ENCODE results near the gene SOX6.

SOX6 gene

DNA sequence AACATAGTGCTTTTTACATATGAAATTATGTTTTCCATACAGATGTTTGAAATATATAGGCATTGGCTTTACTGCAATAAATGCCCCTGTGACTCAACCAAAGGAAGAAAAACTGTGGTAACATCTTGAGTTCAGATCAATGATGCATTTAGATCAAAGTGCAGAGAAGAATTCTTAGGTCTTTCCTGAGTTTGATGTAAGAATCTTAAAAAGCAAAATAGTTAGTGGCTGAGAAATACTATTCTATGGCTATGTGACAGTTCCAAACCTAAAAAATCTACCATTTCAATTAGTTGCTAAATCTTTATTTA, 93.7 kb downstream of the SOX6 start:
- no peak overlapping the region for H3K4me3 ChIP-seq (ENCODE audit: low read length)
- no peak for DNase-seq (ENCODE audit: low read depth)
- TF ChIP-seq, protein P1, sequence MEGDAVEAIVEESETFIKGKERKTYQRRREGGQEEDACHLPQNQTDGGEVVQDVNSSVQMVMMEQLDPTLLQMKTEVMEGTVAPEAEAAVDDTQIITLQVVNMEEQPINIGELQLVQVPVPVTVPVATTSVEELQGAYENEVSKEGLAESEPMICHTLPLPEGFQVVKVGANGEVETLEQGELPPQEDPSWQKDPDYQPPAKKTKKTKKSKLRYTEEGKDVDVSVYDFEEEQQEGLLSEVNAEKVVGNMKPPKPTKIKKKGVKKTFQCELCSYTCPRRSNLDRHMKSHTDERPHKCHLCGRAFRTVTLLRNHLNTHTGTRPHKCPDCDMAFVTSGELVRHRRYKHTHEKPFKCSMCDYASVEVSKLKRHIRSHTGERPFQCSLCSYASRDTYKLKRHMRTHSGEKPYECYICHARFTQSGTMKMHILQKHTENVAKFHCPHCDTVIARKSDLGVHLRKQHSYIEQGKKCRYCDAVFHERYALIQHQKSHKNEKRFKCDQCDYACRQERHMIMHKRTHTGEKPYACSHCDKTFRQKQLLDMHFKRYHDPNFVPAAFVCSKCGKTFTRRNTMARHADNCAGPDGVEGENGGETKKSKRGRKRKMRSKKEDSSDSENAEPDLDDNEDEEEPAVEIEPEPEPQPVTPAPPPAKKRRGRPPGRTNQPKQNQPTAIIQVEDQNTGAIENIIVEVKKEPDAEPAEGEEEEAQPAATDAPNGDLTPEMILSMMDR (conservative IDR thresholded peaks at IDR 0.05; ENCODE audit: low read depth, low read length): no peak

DNA sequence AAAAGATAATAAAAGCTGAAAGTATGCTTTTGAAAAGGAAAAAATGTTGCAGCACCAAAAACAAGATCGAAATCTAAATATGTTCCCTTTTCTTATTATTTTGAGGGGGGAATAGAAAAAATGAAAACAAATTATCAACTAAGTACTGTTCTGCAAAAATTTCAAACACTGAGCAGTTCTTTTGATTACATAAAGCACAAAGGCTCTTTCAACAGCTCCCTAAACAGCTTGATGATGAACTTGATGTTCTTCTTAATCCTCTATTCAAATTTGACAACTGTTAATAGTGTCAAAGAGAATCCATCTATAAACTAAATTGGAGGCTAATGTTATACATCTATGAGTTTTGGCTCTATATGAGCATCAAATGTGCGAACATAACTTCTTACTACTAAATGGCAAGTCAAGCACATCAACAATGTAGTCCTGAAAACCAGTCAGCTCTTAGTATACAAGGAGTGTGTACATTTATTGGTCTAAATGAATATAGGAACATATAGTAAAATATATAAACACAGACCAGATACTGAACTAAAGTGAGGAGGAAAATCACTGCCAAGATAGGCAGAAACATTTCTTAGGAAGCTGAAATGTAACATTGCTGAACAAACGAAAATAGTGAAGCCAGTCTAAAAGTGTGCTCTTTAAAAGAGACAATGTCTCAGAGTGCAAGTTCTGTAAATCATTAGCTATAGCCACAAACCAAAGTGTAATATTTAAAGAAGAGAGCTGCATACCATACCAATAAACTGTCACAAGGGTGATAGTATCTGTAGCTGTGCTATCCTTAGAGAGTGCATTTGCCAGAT, 94.3 kb downstream of the SOX6 start:
- TF ChIP-seq, protein P1 (conservative IDR thresholded peaks at IDR 0.05; ENCODE audit: low read depth, low read length): no peak
- DNase-seq (ENCODE audit: low read depth): no peak
- no peak overlapping the region for H3K4me3 ChIP-seq (ENCODE audit: low read length)

DNA sequence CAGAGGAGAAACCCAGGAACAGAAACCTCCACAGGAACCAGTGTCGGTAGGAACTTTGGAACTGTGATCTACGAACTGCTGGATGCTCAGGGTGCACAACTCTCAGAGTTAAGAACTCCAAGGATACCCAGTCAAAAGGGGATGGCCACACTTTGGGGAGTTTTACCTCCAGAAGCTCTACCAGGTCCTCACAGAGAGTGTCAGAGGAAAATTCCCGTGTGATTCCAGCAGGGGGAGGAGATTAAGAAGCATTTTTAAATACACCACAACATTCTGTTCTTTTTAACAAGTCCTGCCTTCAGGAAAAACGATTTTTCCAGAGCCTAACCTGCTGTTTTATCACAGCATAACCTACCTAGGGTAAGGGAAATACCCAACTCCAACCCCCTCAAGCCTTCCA, 104.0 kb downstream of the SOX6 start:
- no peak overlapping the region for H3K4me3 ChIP-seq (ENCODE audit: low read length)
- TF ChIP-seq, protein P1 (conservative IDR thresholded peaks at IDR 0.05; ENCODE audit: low read depth, low read length): peak; percentile 54
- no peak for DNase-seq (ENCODE audit: low read depth)

- H3K4me3 ChIP-seq (ENCODE audit: low read length): no peak overlapping the region
- DNase-seq (ENCODE audit: low read depth): no peak
- TF ChIP-seq, protein P1 (conservative IDR thresholded peaks at IDR 0.05; ENCODE audit: low read depth, low read length): no peak
These were observed 108.1 kb downstream of the SOX6 start for GRCh38 chr11:16248248-16248647.

DNA sequence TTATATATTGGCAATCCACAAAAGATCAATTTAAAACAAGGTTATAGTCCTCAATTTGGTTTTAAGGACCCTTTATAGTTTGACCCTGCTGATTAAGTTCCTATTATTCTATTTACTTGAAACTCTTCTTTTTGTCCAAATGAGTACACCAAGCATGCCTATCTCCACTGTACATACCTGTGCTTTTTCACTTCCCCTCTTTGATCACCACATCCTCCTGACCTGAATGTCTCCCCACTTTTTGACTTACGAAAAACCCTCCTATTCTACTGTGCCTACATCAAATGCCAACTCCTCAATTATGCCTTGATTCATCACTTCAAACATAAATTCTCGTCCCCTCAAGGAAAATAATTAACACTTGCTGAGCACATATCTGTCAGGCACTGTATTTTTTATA, 113.5 kb downstream of the SOX6 start:
- DNase-seq (ENCODE audit: low read depth): no peak
- H3K4me3 ChIP-seq (ENCODE audit: low read length): no peak overlapping the region
- TF ChIP-seq, protein P1 (conservative IDR thresholded peaks at IDR 0.05; ENCODE audit: low read depth, low read length): no peak

GRCh38 chr11:16240687-16241086, 115.7 kb downstream of the SOX6 start:
- no peak for DNase-seq (ENCODE audit: low read depth)
- H3K4me3 ChIP-seq (ENCODE audit: low read length): no peak overlapping the region
- TF ChIP-seq, protein P1 (conservative IDR thresholded peaks at IDR 0.05; ENCODE audit: low read depth, low read length): no peak
